HTERT RPE-1 (cell line): ENCODE measurements around the gene FNBP1.
"Not testable (repeated sequence)": the region's sequence is repeated elsewhere in the genome, so short reads cannot be mapped to it uniquely, and the experiment has no call there.

Experiments used
- in situ Hi-C: fragments of 300-500 bp; cut with MboI; formaldehyde crosslinking; loops from 4 replicates; pipeline ENCODE4 v1.14.3; 2020; ENCODE audit warnings: low sequenced_read_pairs

Gene FNBP1

DNA sequence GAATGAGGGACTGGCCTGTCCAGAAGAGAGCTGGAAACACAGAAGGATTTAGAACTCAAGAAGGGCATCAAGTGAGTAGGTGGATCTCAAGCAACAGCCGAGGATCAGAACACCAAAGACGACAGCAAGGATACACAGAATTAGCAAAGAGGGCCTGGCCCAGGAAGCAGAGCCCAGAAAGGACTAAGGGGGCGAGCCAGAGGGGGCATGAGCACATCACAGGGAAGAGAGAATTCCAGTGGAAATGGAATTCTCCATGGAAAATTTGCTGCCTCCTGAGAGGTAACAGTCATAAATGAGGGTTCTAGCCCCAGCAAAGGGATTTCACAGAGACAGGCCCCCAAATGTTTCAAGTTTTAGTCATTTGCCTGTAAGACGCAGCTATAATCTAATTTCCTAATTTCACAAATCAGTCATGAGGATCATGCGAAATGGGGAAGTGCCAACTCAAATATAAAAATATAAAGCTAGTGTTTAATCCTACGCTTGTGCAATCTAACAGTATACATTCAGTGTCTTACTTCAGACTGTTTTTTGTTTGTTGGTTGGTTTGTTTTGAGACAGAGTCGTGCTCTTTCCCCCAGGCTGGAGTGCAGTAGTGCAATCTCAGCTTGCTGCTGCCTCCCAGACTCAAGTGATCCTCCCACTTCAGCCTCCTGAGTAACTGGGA is 46.7 kb downstream of the FNBP1 start:
- in situ Hi-C loops: no loop called here

DNA sequence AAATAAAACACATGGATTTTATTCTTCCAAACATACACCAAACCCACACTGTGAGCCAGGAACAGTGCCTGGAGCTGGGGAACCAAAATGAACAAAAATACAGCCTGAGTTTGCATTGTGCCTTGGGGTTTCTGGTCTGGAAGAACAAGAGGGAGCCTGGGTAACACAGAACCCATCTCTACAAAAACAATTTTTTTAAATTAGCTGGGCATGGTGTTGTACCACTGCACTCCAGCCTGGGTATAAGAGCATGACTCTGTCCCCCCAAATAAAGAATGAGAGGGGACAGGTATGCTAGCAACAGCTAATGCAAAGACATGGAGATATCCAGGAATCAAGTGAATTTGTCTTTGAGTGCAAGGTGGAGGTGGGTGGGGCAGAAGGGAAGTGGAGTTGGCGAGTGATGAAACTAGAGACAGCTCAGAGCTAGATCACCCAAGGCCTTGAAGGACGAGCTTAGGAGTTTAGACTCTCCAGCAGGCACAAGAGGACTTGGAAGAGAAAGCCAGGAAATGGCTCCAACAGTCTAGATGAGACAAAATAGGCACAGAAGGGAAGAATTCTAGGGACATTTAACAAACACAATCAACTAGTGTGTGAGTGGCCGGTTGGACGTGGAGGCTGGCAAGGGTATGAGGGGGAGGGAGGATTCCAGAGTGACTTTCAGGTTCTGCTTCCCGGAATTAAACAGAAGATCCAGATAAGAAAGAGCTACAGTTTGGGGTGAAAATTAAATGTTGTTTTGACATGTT is 47.4 kb downstream of the FNBP1 start:
- in situ Hi-C loops: no loop called here

DNA sequence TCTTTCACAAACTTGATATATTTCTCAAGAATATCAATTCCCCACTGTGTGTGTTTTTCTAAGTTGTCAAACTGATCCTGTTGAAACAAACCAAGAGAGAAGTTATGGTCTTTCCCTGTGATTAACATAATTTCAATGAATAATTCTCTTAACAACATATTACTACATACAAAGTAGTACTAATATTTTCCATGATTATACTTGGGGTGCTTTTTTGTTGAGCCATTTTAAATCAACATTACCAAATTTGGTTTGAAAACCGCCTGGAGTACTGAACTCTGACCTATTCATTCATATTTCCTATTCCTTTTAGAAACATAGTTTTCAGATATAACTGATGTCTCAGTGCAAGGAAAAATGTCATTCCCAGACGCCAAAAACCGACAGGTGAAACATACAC is 48.1 kb downstream of the FNBP1 start:
- in situ Hi-C loops: no loop called here

DNA sequence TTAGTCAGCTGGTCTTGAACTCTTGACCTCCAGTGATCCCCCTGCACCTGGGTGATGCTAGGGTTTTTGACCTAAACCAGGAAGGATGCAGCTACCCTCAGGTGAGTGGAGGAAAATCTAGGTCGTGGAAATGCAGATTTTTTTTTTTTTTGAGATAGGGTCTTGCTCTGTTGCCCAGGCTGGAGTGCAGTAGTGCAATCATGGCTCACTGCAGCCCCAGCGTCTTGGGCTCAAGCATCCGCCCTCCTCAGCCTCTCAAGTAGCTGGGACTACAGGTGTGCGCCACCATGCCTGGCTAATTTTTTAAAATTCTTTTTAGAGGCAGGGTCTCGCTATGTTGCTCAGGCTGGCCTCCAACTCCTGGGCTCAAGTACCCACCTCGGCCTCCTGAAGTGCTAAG is 51.9 kb downstream of the FNBP1 start:
- in situ Hi-C loops: not testable (repeated sequence)

DNA sequence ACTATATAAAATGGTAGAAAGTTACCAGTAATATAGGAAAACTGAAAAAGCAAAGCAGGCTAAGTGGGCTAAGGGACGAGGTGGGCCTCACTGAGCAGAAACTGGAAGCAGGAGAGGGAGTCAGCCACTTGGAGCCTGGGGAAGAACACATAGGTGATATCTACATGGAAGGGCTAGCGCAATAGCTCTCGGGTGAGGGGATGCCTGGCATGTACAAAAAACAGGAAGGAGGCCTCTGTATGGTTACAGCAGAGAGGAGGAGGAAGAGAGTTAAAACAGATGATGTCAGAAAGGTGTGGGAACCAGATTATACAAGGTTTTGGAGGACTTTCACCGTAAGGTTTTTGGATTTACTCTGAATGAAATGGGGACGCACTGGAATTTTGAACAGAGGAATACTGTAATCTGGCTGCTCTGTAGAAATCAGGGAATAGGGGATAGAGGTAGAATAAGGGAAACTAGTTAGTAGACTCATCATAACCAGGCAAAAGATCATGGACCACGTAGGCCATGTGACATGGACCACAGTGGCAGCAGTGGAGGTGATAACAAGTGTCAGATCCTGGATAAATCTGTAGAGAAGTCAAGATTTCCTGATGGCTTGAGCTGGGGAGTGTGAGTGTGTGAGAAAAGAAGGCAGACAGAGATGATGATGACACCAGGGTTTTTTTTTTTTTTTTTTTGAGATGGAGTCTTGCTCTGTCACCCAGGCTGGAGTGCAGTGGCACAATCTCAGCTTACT is 52.5 kb downstream of the FNBP1 start:
- in situ Hi-C loops: no loop called here

DNA sequence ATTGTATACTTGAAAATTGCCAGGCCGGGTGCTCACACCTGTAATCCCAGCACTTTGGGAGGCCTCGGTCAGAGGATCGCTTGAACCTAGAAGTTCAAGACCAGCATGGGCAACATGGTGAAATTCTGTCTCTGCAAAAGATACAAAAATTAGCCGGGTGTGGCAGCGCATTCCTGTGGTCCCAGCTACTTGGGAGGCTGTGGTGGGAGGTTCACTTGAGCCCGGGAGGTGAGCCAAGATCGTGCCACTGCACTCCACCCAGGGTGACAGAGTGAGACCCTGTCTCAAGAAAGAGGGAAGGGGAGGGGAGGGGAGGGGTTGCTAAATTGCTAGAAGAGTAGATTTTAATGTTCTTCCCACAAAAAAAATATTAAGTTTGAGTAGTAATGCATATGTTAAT is 53.2 kb downstream of the FNBP1 start:
- in situ Hi-C loops: no loop called here

DNA sequence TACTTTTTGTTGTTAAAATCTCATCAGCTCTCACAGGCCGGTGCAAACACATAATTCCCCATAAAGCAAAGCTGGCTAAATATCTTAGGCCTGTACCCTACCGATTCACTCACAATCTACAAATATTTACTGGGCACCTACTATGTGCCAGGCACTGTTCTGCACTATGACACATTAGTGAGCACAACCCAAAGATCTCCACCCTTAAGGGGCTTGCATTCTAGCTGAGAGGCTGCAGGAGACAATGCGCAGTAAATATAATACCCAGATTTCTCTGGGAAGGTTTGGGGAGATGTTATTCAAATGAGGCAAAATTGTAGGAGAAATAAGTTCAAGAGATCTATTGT is 53.7 kb downstream of the FNBP1 start:
- in situ Hi-C loops: no loop called here

DNA sequence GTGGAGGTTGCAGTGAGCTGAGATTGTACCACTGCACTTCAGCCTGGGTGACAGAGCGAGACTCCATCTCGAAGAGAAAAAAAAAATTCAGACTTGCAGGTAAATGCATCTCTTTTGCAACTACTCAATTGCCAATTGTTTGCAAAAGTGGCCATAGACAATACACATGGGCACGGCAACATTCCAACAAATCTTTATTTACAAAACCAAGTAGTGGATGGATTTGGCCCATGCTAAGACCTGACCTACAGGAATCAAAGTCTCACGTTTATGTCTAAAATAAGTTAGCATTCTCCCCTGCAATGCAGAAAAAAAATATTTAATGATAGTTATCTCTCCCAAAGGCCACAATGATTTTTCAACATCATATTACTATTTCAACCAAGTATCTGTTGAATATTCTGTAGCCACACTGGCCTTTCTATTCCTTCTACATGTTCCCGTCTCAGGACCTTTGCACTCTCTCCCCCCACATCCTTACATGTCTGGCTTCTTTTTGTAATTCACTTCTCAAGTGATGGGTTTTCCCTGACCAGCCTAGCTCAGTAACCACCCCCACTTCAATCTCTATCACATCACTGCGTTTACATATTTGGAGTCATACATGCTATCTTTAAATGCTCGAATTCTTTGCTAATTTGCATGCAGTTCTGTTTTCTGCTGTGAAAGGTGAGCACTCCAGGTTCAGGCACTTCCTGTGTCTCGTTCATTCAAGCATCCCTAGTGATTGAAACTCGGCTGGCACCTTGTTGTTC is 54.2 kb downstream of the FNBP1 start:
- in situ Hi-C loops: no loop called here

DNA sequence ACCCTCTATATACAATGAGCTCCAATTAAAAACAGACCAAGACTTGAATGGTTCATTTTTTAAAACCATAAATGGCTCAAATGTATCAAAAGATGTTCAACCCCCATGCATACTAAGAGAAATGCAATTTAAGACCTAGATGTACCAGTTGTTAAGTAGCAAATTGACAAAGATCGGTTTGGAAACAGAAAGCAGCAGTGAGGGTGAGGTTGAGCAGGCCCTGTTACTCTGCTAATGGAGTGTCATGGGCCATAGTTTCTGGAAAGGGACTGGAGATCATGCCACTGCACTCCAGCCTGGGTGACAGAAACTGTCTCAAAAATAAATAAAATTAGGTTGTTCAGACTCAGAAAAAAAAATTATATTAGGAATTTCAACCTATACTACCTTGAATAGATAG is 55.0 kb downstream of the FNBP1 start:
- in situ Hi-C loops: no loop called here

DNA sequence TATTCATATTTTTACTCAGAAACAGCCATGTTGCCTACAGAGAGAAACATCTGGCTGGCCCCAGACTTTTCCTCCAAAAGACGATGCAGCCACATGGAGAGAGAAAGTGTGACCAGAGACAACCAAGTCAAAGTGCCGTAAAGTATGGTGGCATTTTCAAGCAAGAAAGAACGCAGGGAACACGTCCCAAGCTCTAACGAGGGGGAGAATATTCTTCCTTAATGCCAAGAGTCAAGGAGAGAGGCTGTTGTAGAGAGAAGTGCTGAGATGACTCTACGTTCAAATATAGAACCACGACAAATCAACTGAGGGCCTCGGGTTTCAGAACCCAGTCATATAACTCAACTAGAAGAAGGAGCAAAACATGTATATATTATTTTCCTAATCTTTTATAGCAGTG is 55.9 kb downstream of the FNBP1 start:
- in situ Hi-C loops: no loop called here

DNA sequence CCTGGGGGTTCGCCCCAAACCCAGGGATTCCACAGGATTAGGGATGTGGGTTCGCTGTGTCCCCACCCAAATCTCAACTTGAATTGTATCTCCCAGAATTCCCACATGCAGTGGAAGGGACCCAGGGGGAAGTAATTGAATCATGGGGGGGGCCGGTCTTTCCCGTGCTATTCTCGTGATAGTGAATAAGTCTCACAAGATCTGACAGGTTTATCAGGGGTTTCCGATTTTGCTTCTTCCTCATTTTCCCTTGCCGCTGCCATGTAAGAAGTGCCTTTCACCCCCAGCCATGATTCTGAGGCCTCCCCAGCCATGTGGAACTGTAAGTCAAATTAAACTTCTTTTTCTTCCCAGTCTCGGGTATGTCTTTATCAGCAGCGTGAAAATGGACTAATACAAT is 58.4 kb downstream of the FNBP1 start:
- in situ Hi-C loops: not testable (repeated sequence)

DNA sequence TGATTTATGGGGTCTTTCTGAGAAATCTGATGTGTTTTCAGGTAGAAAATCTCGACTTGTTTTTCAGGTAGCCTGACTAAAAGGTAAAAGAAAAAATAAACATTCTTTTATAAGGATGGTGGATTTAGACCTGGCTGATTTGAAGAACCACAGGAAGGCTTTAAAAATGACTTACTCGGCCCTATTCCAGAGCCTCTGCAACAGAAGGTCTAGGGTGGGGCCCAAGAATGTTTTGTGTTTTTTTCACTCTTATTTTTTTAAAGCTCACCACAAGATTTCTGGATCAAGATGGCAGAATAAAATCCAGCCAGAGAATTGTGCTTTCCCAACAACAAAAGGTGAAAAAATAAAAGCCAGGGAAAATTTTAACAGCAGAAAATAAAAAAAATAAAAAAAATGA is 59.1 kb downstream of the FNBP1 start:
- in situ Hi-C loops: no loop called here

DNA sequence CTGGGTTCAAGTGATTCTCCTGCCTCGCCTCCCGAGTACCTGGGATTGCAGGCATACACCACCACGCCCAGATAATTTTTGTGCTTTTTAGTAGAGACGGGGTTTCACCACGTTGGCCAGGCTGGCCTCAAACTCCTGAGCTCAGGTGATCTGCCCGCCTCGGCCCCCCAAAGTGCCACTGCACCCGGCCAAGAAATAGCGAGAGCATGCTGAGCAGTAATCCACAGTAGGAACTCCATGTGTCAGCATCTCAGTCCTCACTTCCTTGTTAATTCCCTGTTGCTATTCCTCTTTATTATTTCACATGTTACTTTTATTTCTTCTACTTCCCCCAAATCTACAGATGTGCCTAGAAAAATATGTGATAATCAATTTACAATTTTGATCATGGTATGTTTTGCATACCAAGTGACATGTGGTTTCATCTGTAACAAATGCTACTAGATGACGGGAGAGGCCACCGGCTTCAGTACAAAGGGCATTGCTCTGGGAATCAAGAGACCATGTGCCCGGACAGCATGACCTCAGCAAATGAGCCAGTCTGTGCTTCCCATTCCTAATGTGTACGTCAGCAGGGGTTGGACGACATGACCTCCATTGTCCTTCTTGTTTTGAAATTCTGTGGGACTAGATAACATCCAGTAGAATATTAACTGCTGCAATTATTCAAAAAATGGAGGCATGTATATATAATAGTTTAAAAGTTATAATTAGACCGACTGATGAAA is 61.6 kb downstream of the FNBP1 start:
- in situ Hi-C loops: no loop called here

DNA sequence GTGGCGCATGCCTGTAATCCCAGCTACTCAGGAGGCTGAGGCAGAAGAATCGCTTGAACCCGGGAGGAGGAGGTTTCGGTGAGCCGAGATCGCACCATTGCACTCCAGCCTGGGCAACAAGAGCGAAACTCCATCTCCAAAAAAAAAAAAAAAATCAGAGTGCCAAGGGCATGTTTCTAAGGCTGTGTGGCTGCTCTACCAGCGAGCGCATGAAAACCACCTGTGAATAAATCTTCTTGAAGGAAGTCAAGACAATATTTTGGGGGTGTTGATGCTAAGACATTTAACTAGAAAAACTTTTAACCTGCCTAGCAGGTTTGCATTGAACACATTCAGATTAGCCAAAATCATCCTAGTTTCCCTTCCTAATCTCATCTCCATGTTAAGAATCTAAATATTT is 62.8 kb downstream of the FNBP1 start:
- in situ Hi-C loops: not testable (repeated sequence)

DNA sequence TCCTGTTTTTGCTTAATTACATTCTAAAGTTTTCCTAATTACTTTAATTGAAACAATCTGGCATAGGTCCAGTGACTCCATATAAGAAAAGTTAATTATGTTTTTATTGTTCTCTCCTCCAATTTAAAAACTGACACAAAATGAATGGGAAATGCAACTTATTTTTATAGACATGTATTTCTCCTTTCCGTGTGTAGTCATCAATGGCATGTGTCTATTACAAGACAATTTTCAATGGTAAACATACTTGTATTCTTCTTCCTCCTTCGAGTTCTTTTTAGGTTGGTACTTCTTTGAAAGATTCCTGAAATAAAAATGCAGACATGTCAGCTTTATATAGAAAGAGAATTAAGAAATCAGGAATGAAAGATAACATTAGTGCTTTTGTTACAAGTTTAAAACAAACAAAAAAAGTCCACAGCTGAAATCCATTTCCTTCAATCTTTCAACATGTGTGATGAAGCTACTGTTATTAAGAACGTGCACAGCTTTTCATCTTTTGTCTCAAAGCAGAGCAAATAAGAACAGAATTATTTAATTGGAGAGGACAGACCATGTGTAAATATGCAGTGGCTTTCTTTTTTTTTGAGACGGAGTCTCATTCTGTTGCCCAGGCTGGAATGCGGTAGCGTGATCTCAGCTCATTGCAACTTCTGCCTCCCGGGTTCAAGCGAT is 63.8 kb downstream of the FNBP1 start:
- in situ Hi-C loops: no loop called here

DNA sequence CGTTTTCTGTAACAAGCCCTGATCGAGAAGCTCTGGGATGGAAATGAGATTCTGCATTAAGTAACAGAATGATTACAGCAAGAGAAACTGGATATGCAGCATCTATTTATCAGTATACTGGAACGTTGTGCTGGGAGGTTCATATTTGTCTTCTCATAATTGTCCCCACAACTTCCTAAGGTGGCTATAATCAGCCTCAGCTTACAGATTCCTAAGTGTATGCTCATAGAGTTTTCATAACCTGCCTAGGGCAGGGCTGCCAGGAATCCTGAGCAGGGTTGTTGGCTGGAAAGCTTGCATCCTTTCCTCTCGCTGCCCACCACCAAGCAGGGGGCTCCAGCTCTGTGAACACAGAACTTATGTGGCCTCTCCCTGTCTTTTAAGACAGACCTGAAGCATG is 70.2 kb downstream of the FNBP1 start:
- in situ Hi-C loops: no loop called here

DNA sequence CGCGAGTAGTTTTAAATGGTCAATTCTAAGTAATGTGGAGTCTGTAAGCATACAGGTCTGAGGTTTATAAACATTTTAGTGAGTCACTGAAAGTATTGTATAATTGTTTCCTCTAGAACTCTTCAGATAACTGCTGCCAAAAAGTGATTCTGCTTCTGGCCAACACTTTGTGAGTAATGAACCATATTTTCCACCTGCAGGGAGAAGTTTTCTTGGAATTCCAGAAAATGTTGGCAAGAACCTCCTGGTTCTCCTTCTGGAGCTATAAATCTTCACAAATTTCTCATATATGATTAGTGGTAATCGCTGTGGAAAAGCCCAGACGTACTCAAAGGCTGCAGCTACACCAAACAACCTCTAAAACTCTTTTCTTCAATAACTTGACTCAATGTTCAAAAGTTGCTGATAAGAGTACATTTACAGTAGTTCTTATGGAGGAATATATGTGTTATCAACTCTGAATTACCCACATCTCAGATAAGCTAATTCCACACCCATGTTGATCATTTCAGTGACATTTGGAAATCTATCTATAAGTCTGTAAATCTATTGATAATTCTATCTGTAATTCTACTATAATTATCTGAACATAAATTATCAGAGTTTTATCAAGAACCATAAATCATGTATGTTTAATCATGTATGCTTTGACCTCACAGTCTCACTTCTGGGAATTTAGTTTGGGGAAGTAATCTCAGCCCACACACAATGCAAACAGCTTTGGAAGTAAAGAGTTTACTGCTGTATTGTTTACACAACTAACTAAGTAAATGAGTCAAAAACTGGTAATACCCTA is 74.1 kb downstream of the FNBP1 start:
- in situ Hi-C loops: no loop called here

DNA sequence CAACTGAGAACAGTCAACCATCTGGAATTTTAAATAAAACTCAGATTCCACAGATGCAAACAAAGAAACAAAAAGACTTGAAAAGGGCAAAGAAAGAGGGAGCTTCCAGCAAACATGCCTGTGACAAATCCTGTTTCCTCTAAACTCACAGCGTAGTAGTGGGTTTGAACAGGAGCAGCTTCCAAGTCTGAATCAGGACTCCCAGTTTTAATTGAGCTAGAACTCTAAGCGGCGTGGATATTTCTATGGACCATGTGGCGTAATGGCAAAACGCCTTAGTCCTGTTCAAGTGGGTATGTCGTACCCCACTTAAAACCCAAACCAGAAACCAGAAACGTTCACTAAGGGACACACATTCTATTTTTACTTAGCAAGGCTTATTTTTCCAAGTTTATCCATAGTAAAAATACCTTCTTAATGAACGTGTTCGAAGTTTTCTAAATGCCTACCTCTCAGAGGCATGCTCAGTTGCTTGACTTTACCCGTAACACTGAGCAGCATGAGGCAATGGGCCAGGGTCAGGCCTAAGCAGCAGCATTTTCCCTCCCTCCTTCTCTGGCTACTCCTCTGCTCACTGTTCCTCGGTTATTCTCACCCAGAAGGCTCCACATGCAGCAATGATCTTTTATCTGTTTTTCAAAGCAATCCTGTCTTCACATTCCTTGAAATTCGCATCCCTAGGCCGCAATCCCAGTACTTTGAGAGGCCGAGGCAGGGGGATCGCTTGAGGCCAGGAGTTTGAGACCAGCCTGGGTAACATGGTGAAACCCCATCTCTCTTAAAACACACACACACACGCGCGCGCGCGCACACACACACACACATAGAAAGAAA is 77.9 kb downstream of the FNBP1 start:
- in situ Hi-C loops: no loop called here
